C4-2B (cell line): ENCODE measurements around the gene INPP5F.

Experiments used
- CTCF ChIP-seq: fragments of 450-650 bp; conservative IDR thresholded peaks from 2 replicates; pipeline ENCODE4 v1.5.1; 2017; ENCODE audit warnings: mild to moderate bottlenecking
- ZFX ChIP-seq: fragments of 450-650 bp; IDR thresholded peaks from 2 replicates; pipeline ENCODE4 v1.6.1; 2017

- TF ChIP-seq CTCF: no peak
- TF ChIP-seq ZFX: no peak
Measured at GRCh38 chr10:119693262-119693957, 32.4 kb upstream of the INPP5F start.
